B cell (primary cell): ENCODE data around the gene CYP4F2. TPM values are rescaled to one million over a fixed set of nuclear protein-coding genes. Genes with fewer than 3 reads are reported as not detected.
"Not testable (repeated sequence)": the region's sequence is repeated elsewhere in the genome, so short reads cannot be mapped to it uniquely, and the experiment has no call there.

ENCODE experiments used
- ATAC-seq: fragments of 200-7000 bp; cut with Tn5 transposase; one replicate; pipeline ENCODE4 v1.10.0; 2021; ENCODE audit warnings: low read depth, mild to moderate bottlenecking, moderate number of reproducible peaks, moderate library complexity
- CTCF ChIA-PET: fragments of 350-600 bp; sonication (Branson Sonifier 250); formaldehyde crosslinking; loops from one replicate; lab custom pipeline; 2021; ENCODE audit warnings: antibody characterized with exemption, inconsistent platforms; lab: Charles Lee
- POLR2A ChIA-PET: fragments of 350-600 bp; sonication (Branson Sonifier 250); formaldehyde crosslinking; loops from one replicate; lab custom pipeline; 2021; ENCODE audit warnings: antibody characterized with exemption; lab: Charles Lee
- DNase-seq: peaks from one replicate; pipeline ENCODE4 v3.0.0; 2013
- H2AFZ ChIP-seq: 2 replicates; pipeline ENCODE4 v1.6.1; 2012; ENCODE audit warnings: mild to moderate bottlenecking, low read depth, low read length; ENCODE audit not compliant: insufficient read depth, poor library complexity, severe bottlenecking
- H3K27ac ChIP-seq, 2 donors: 1 replicate in 1 of 2; 2 replicates in 1 of 2; pipeline ENCODE4 v1.5.1; 2012 to 2013; ENCODE audit warnings: low read length in 2 of 2, mild to moderate bottlenecking in 2 of 2, moderate library complexity in 1 of 2
- H3K27me3 ChIP-seq, 4 experiments: fragments of 200-600 bp in 1 of 4; sonication (generic) in 1 of 4; replicated peaks in 1 of 4; 1 replicate in 2 of 4; 2 replicates in 2 of 4; pipeline versions ENCODE4 v1.6.1 to v1.7.0; 2013 to 2016; ENCODE audit warnings: low read length in 3 of 4, mild to moderate bottlenecking in 2 of 4, mixed read lengths in 1 of 4, moderate library complexity in 1 of 4; ENCODE audit not compliant: insufficient read depth in 4 of 4, control insufficient read depth in 3 of 4; ENCODE audit errors: control extremely low read depth in 1 of 4
- H3K36me3 ChIP-seq, 2 experiments: replicated peaks in 1 of 2; 1 replicate in 1 of 2; 2 replicates in 1 of 2; pipeline versions ENCODE4 v1.6.1 to v1.7.1; 2013; ENCODE audit warnings: low read length in 1 of 2; ENCODE audit not compliant: insufficient read depth in 2 of 2, control insufficient read depth in 1 of 2; ENCODE audit errors: control extremely low read depth in 1 of 2, extremely low read depth in 1 of 2
- H3K4me1 ChIP-seq, 2 donors: fragments of 200-600 bp in 1 of 2; sonication (generic) in 1 of 2; 1 replicate in 1 of 2; 2 replicates in 1 of 2; pipeline versions ENCODE4 v1.5.1 to v1.6.1; 2013 to 2017; ENCODE audit warnings: low read length in 2 of 2; ENCODE audit not compliant: control insufficient read depth in 2 of 2, insufficient read depth in 2 of 2
- H3K4me2 ChIP-seq: replicated peaks from 2 replicates; pipeline ENCODE3; 2012; ENCODE audit warnings: mild to moderate bottlenecking, low read depth, low read length; ENCODE audit not compliant: poor library complexity, severe bottlenecking
- H3K4me3 ChIP-seq, 5 experiments: fragments of 200-600 bp in 1 of 5; sonication (generic) in 1 of 5; 1 replicate in 3 of 5; 2 replicates in 2 of 5; pipeline versions ENCODE4 v1.5.1 to v1.7.0; 2011 to 2016; ENCODE audit warnings: low read length in 4 of 5, mild to moderate bottlenecking in 4 of 5, low read depth in 2 of 5, control low read depth in 1 of 5, moderate library complexity in 1 of 5; ENCODE audit not compliant: insufficient read depth in 1 of 5; ENCODE audit errors: control extremely low read depth in 1 of 5, extremely low read depth in 1 of 5
- H3K79me2 ChIP-seq: fragments of 200-600 bp; sonication (generic); one replicate; pipeline ENCODE4 v1.6.0; 2016; ENCODE audit warnings: low read length; ENCODE audit not compliant: control insufficient read depth, insufficient read depth
- H3K9ac ChIP-seq: fragments of 200-600 bp; sonication (generic); 2 replicates; pipeline ENCODE4 v1.6.1; 2017; ENCODE audit warnings: mild to moderate bottlenecking, low read length, moderate library complexity
- H3K9me3 ChIP-seq, 3 donors: one replicate each; pipeline versions ENCODE4 v1.6.1 to v1.7.1; 2013; ENCODE audit warnings: low read length in 2 of 3; ENCODE audit not compliant: control insufficient read depth in 2 of 3, insufficient read depth in 1 of 3; ENCODE audit errors: control extremely low read depth in 1 of 3
- H4K20me1 ChIP-seq: 2 replicates; pipeline ENCODE4 v1.6.0; 2012; ENCODE audit warnings: mild to moderate bottlenecking, low read length; ENCODE audit not compliant: insufficient read depth, control insufficient read depth, poor library complexity, severe bottlenecking
- H3K27ac Mint-ChIP-seq: one replicate; pipeline ENCODE4 v1.8.0; 2021; ENCODE audit warnings: mixed read lengths
- H3K27me3 Mint-ChIP-seq: one replicate; pipeline ENCODE4 v1.8.0; 2021; ENCODE audit warnings: mixed read lengths
- H3K4me1 Mint-ChIP-seq: one replicate; pipeline ENCODE4 v1.8.0; 2021; ENCODE audit warnings: mixed read lengths
- H3K4me3 Mint-ChIP-seq: one replicate; pipeline ENCODE4 v1.8.0; 2021; ENCODE audit warnings: mixed read lengths
- H3K9me3 Mint-ChIP-seq: one replicate; pipeline ENCODE4 v1.8.0; 2022; ENCODE audit warnings: mixed read lengths; ENCODE audit not compliant: insufficient read depth
- EZH2 ChIP-seq: IDR thresholded peaks from 2 replicates; pipeline ENCODE4 v1.6.1; 2012; ENCODE audit warnings: borderline replicate concordance, low read depth, mild to moderate bottlenecking, moderate library complexity, low read length; ENCODE audit not compliant: insufficient read depth, poor library complexity, severe bottlenecking
- WGBS: methylation state at CpG from one replicate; pipeline ENCODE4 v1.1.5; 2013; ENCODE audit warnings: missing lambda C conversion rate; ENCODE audit not compliant: insufficient coverage; 5-methylcytosine and 5-hydroxymethylcytosine counted together
- intact Hi-C: fragments of 100-400 bp; cut with micrococcal nuclease; formaldehyde crosslinking; loops from one replicate; pipeline ENCODE4 v1.10.0; 2022
- polyA plus RNA-seq: library from polyadenylated mRNA; depleted of rRNA; stranded (reverse); fragments of >200 nt; gene quantifications from 2 replicates; pipeline ENCODE4 v1.2.3, GENCODE V29; 2012
- total RNA-seq, 2 donors: library from RNA; stranded (reverse); fragments of 120-200 nt in 1 of 2; gene quantifications; 1 replicate in 1 of 2; 2 replicates in 1 of 2; pipeline versions ENCODE4 v1.2.3 to v1.2.4, GENCODE V29; 2013 to 2022
- TF ChIP-seq, protein P1 (sequence below): fragments of 200-600 bp; IDR thresholded peaks from one replicate; pipeline ENCODE4 v1.8.0; 2022; ENCODE audit warnings: antibody characterized with exemption, mild to moderate bottlenecking

The CYP4F2 gene
- total and polyA plus RNA-seq, 2 donors (not counting 1 experiment from before 2014, with no cell fraction given), result not detected

DNA sequence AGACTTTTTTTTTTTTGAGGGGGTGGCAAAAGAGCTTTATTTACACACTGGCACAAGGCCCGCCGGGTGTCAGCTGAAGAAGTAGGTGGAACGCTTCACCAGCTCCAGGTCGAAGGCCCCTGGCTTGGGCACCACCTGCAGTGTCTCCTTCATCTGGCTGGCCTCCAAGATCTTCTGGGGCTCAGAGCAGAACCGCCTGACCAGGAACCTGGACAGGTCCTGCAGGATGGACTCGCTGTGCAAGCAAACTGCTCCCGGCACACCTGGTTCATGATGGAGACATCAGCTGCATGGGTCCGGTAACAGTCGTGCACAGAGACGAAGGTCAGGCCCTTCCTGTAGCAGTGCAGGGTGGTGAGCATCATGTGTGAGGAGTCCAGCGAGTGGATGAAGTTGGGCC lies 4.4 kb upstream of the CYP4F2 start:
- H3K27me3 Mint-ChIP-seq, result peaks cover 43% of the 10 kb centered on the region
- ChIA-PET POLR2A (no interaction called here), CTCF (no interaction called here)
- 98% methylated on average over 11 of the region's 11 CpGs for WGBS
- peaks cover 0 to 3% (median 3%) of the 10 kb centered on the region in 3 donors for H3K9me3 ChIP-seq
- H3K4me2 ChIP-seq, result no peak overlapping the region
- H3K4me1 ChIP-seq, result no peaks in the 10 kb centered on the region
- DNase-seq (no peak), ATAC-seq (no peak)
- TF ChIP-seq EZH2, result no peak
- no peaks in the 10 kb centered on the region for H3K79me2 ChIP-seq
- no peak overlapping the region for H3K4me3 ChIP-seq
- H3K4me1 Mint-ChIP-seq, result peaks cover 4% of the 10 kb centered on the region
- H3K9me3 Mint-ChIP-seq, result no peaks in the 10 kb centered on the region
- H4K20me1 ChIP-seq, result no peaks in the 10 kb centered on the region
- intact Hi-C loops, result no loop called here
- no peak overlapping the region for H3K9ac ChIP-seq
- H3K36me3 ChIP-seq, result no peaks in the 10 kb centered on the region
- no peak overlapping the region for H3K4me3 Mint-ChIP-seq
- H2AFZ ChIP-seq, result no peak overlapping the region
- no peak overlapping the region for H3K27ac Mint-ChIP-seq
- no peak overlapping the region for H3K27ac ChIP-seq
- peaks cover 0 to 19% (median 14%) of the 10 kb centered on the region in 4 experiments for H3K27me3 ChIP-seq

DNA sequence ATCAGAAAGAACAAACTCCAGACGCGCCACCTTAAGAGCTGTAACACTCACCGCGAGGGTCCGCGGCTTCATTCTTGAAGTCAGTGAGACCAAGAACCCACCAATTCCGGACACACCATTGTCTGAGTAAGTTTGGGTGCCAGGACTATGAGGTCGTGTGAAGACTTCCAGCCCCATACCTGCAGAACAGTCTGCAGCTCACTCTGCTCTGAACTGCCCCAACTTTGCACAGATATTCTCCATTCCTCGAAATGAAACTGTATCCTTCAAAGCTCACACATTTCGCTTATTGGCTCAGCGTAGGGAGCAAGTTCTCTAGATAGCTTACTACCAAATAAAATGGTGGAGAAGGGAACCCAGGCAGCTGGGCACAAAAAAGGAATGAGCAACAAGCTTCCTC lies 2.6 kb upstream of the CYP4F2 start:
- DNase-seq (no peak), ATAC-seq (no peak)
- TF ChIP-seq, protein P1, sequence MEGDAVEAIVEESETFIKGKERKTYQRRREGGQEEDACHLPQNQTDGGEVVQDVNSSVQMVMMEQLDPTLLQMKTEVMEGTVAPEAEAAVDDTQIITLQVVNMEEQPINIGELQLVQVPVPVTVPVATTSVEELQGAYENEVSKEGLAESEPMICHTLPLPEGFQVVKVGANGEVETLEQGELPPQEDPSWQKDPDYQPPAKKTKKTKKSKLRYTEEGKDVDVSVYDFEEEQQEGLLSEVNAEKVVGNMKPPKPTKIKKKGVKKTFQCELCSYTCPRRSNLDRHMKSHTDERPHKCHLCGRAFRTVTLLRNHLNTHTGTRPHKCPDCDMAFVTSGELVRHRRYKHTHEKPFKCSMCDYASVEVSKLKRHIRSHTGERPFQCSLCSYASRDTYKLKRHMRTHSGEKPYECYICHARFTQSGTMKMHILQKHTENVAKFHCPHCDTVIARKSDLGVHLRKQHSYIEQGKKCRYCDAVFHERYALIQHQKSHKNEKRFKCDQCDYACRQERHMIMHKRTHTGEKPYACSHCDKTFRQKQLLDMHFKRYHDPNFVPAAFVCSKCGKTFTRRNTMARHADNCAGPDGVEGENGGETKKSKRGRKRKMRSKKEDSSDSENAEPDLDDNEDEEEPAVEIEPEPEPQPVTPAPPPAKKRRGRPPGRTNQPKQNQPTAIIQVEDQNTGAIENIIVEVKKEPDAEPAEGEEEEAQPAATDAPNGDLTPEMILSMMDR, result no peak
- TF ChIP-seq EZH2, result no peak
- Histone ChIP-seq H3K27ac (no peak overlapping the region), H4K20me1 (no peaks in the 10 kb centered on the region), H3K36me3 (no peaks in the 10 kb centered on the region), H3K27me3 (peaks cover 0 to 19% (median 7%) of the 10 kb centered on the region in 4 experiments), H2AFZ (no peak overlapping the region), H3K9me3 (peaks cover 0 to 3% (median 3%) of the 10 kb centered on the region in 3 donors), H3K4me3 (no peak overlapping the region), H3K79me2 (no peaks in the 10 kb centered on the region), H3K4me2 (no peak overlapping the region), H3K9ac (no peak overlapping the region), H3K4me1 (no peaks in the 10 kb centered on the region)
- H3K27me3 Mint-ChIP-seq, result peaks cover 45% of the 10 kb centered on the region
- intact Hi-C loops, result no loop called here
- WGBS, result 65% methylated on average over 4 of the region's 11 CpGs
- H3K4me3 Mint-ChIP-seq, result peak overlapping the region; percentile 37
- H3K9me3 Mint-ChIP-seq, result no peaks in the 10 kb centered on the region
- H3K4me1 Mint-ChIP-seq, result peaks cover 4% of the 10 kb centered on the region
- ChIA-PET POLR2A (no interaction called here), CTCF (no interaction called here)
- no peak overlapping the region for H3K27ac Mint-ChIP-seq

DNA sequence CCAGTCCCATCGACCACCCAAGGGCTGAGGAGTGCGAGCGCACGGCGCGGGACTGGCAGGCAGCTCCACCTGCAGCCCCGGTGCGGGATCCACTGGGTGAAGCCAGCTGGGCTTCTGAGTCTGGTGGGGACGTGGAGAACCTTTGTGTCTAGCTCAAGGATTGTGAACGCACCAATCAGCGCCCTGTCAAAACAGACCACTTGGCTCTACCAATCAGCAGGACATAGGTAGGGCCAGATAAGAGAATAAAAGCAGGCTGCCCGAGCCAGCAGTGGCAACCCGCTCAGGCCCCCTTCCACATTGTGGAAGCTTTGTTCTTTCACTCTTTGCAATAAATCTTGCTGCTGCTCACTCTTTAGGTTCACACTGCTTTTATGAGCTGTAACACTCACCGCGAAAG lies 2.2 kb upstream of the CYP4F2 start:
- H3K27me3 ChIP-seq, result peaks cover 0 to 19% (median 6%) of the 10 kb centered on the region in 4 experiments
- H3K4me3 Mint-ChIP-seq, result peak overlapping the region; percentile 37
- H3K9ac ChIP-seq, H3K36me3 ChIP-seq, H3K27ac ChIP-seq, H3K9me3 Mint-ChIP-seq, CTCF ChIA-PET, H3K4me3 ChIP-seq, H4K20me1 ChIP-seq, H2AFZ ChIP-seq, H3K9me3 ChIP-seq, intact Hi-C loops, DNase-seq, H3K27ac Mint-ChIP-seq, H3K4me2 ChIP-seq, H3K4me1 Mint-ChIP-seq, H3K79me2 ChIP-seq, H3K4me1 ChIP-seq, ATAC-seq, POLR2A ChIA-PET: not testable (repeated sequence)
- no CpG with 5 or more reads among the region's 15 CpGs for WGBS
- H3K27me3 Mint-ChIP-seq, result peaks cover 45% of the 10 kb centered on the region
